GM18498 (cell line): ENCODE results near the gene PDCD10.

ENCODE experiments used
- ATAC-seq: cut with Tn5 transposase; IDR thresholded peaks from one replicate; pipeline ENCODE4 v1.9.1; 2021; ENCODE audit warnings: mild to moderate bottlenecking, moderate library complexity; ENCODE audit not compliant: unreplicated experiment

PDCD10 gene

GRCh38 chr3:167684388-167684993 lies 50.2 kb downstream of the PDCD10 start:
- ATAC-seq = peak; percentile 80

GRCh38 chr3:167679526-167679925 lies 55.2 kb downstream of the PDCD10 start:
- ATAC-seq = no peak

GRCh38 chr3:167675848-167676247 lies 58.8 kb downstream of the PDCD10 start:
- ATAC-seq = no peak

- no peak for ATAC-seq
These were observed 61.5 kb downstream of the PDCD10 start for GRCh38 chr3:167673221-167673620.

- ATAC-seq = no peak
These were observed 62.7 kb downstream of the PDCD10 start for GRCh38 chr3:167671878-167672427.

GRCh38 chr3:167669699-167670098 lies 65.0 kb downstream of the PDCD10 start:
- no peak for ATAC-seq

GRCh38 chr3:167668651-167669050 lies 66.0 kb downstream of the PDCD10 start:
- no peak for ATAC-seq

GRCh38 chr3:167666563-167666962 lies 68.1 kb downstream of the PDCD10 start:
- ATAC-seq = no peak

- no peak for ATAC-seq
These were observed 71.7 kb downstream of the PDCD10 start for GRCh38 chr3:167662919-167663400.

GRCh38 chr3:167657684-167658225 lies 76.9 kb downstream of the PDCD10 start:
- no peak for ATAC-seq

GRCh38 chr3:167656821-167657220 lies 77.9 kb downstream of the PDCD10 start:
- no peak for ATAC-seq

GRCh38 chr3:167653760-167654159 lies 80.9 kb downstream of the PDCD10 start, which contains the start of gene WDR49:
Gene WDR49 (minus strand): TSS chr3:167653942. CDS start chr3:167653425, 517 bp downstream.
- ATAC-seq = no peak

- no peak for ATAC-seq
These were observed 81.5 kb downstream of the PDCD10 start for GRCh38 chr3:167653155-167653554.

- ATAC-seq = no peak
These were observed 82.9 kb downstream of the PDCD10 start for GRCh38 chr3:167651826-167652225.

- no peak for ATAC-seq
These were observed 84.2 kb downstream of the PDCD10 start for GRCh38 chr3:167650459-167650858.

GRCh38 chr3:167649746-167650145 lies 84.9 kb downstream of the PDCD10 start:
- no peak for ATAC-seq

- ATAC-seq = no peak
These were observed 90.1 kb downstream of the PDCD10 start for GRCh38 chr3:167644611-167645010.
